ENCODE results near the gene GPA33.

GRCh38 chr1:167043752-167044488 is 46.3 kb downstream of the GPA33 start:
- TF ChIP-seq POLR2A (IDR thresholded peaks at IDR 0.05) = no peak
- TF ChIP-seq CTCF (IDR thresholded peaks at IDR 0.05) = no peak
